Ishikawa (cell line): Measurements from ENCODE around the gene ELOVL2.

Experiments
- CEBPB ChIP-seq: IDR thresholded peaks from 2 replicates; pipeline ENCODE4 v1.6.1; 2012
- EGR1 ChIP-seq: IDR thresholded peaks from 2 replicates; pipeline ENCODE4 v1.6.1; 2012
- EP300 ChIP-seq: IDR thresholded peaks from 2 replicates; pipeline ENCODE4 v1.6.1; 2012; ENCODE audit warnings: borderline replicate concordance
- RAD21 ChIP-seq: IDR thresholded peaks from 2 replicates; pipeline ENCODE4 v1.6.1; 2012; ENCODE audit warnings: low read depth
- TAF1 ChIP-seq: IDR thresholded peaks from 2 replicates; pipeline ENCODE4 v1.6.1; 2012; ENCODE audit warnings: low read depth, mild to moderate bottlenecking
- TCF12 ChIP-seq: IDR thresholded peaks from 2 replicates; pipeline ENCODE4 v1.6.1; 2012; ENCODE audit warnings: low read depth
- YY1 ChIP-seq: IDR thresholded peaks from 2 replicates; pipeline ENCODE4 v1.6.1; 2012; ENCODE audit warnings: low read depth
- TF ChIP-seq, protein P1 (sequence below): IDR thresholded peaks from 2 replicates; pipeline ENCODE4 v1.6.1; 2012; ENCODE audit warnings: low read depth, mild to moderate bottlenecking
- TF ChIP-seq, protein P2 (sequence below): IDR thresholded peaks from 2 replicates; pipeline ENCODE4 v1.6.1; 2012

- TF ChIP-seq, protein P1, sequence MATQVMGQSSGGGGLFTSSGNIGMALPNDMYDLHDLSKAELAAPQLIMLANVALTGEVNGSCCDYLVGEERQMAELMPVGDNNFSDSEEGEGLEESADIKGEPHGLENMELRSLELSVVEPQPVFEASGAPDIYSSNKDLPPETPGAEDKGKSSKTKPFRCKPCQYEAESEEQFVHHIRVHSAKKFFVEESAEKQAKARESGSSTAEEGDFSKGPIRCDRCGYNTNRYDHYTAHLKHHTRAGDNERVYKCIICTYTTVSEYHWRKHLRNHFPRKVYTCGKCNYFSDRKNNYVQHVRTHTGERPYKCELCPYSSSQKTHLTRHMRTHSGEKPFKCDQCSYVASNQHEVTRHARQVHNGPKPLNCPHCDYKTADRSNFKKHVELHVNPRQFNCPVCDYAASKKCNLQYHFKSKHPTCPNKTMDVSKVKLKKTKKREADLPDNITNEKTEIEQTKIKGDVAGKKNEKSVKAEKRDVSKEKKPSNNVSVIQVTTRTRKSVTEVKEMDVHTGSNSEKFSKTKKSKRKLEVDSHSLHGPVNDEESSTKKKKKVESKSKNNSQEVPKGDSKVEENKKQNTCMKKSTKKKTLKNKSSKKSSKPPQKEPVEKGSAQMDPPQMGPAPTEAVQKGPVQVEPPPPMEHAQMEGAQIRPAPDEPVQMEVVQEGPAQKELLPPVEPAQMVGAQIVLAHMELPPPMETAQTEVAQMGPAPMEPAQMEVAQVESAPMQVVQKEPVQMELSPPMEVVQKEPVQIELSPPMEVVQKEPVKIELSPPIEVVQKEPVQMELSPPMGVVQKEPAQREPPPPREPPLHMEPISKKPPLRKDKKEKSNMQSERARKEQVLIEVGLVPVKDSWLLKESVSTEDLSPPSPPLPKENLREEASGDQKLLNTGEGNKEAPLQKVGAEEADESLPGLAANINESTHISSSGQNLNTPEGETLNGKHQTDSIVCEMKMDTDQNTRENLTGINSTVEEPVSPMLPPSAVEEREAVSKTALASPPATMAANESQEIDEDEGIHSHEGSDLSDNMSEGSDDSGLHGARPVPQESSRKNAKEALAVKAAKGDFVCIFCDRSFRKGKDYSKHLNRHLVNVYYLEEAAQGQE, result no peak
- TF ChIP-seq TCF12 (no peak), YY1 (no peak), CEBPB (no peak), EGR1 (no peak), TAF1 (no peak), EP300 (no peak), RAD21 (no peak)
- TF ChIP-seq, protein P2, sequence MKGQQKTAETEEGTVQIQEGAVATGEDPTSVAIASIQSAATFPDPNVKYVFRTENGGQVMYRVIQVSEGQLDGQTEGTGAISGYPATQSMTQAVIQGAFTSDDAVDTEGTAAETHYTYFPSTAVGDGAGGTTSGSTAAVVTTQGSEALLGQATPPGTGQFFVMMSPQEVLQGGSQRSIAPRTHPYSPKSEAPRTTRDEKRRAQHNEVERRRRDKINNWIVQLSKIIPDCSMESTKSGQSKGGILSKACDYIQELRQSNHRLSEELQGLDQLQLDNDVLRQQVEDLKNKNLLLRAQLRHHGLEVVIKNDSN, result no peak
Observed at GRCh38 chr6:11040134-11040533, 4.0 kb downstream of the ELOVL2 start.
